Fibroblast of pulmonary artery (primary cell): ENCODE measurements around the gene CCL22.
A peak's percentile ranks its signal among the peaks of the same experiment; 100 is the strongest.

ENCODE experiments used
- DNase-seq: peaks from one replicate; pipeline ENCODE4 v3.0.0-alpha.2; 2010; ENCODE audit warnings: low read depth
- H3K4me3 ChIP-seq: replicated peaks from 2 replicates; pipeline ENCODE4 v1.5.1; 2011; ENCODE audit warnings: low read depth, mild to moderate bottlenecking, control low read depth, low read length, moderate library complexity
- TF ChIP-seq, protein P1 (sequence below): IDR thresholded peaks from 2 replicates; pipeline ENCODE4 v1.5.1; 2011; ENCODE audit warnings: mild to moderate bottlenecking, control low read depth, low read length, inconsistent platforms; ENCODE audit errors: missing control alignments

CCL22 gene

DNA sequence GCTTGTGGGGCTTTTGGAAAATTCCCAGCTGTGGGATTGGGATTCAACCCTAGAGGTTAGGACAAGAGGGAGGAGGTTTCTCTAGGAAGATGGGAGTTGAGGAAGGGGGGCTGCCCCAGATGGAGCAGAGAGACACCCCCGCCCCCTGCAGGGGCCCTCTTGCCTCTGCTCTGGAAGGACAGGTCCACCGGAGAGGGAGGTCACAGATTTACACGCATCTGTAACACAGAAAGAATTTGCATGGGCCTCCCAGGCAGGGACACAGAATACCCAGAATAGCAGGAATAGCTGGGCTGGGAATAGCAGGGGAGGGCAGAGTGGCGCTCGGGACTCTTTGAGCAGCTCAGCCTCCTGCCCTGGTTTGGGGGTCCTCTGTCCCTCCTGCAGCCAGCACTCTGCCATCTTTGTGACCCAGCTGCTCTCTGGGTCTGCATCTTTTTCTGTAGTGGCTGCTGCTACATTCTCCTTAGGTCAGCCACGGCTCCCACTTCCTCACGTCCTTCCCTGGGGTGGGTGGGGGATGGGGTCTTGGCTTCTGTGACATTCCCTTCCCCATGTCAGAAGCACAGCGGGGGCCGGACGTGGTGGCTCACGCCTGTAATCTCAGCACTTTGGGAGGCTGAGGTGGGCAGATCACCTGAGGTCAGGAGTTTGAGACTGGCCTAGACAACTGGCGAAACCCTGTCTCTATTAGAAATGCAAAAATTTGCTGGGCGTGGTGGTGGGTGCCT lies 40.2 kb upstream of the CCL22 start:
- H3K4me3 ChIP-seq, result no peak overlapping the region
- peak; percentile 38 for DNase-seq
- TF ChIP-seq, protein P1, sequence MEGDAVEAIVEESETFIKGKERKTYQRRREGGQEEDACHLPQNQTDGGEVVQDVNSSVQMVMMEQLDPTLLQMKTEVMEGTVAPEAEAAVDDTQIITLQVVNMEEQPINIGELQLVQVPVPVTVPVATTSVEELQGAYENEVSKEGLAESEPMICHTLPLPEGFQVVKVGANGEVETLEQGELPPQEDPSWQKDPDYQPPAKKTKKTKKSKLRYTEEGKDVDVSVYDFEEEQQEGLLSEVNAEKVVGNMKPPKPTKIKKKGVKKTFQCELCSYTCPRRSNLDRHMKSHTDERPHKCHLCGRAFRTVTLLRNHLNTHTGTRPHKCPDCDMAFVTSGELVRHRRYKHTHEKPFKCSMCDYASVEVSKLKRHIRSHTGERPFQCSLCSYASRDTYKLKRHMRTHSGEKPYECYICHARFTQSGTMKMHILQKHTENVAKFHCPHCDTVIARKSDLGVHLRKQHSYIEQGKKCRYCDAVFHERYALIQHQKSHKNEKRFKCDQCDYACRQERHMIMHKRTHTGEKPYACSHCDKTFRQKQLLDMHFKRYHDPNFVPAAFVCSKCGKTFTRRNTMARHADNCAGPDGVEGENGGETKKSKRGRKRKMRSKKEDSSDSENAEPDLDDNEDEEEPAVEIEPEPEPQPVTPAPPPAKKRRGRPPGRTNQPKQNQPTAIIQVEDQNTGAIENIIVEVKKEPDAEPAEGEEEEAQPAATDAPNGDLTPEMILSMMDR, result no peak

DNA sequence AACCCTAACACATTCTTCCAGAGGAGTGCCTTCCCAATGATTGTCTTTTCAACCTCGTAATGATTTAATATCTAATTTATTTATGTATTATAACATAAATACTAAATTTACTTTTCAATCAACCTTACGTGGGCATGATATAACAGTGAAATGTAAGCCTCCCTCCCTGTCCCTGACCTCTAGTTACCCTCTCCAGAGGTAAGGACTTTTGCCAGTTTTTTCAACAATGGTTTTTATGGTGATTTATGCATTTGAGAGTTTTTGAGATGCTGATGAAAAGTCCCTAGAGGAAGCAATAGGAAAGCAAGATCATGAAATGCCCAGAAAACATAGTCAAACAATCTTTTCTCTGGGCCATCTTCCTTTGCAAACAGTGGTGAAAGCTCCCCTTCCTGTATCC lies 38.9 kb upstream of the CCL22 start:
- H3K4me3 ChIP-seq, result no peak overlapping the region
- DNase-seq, result no peak
- TF ChIP-seq, protein P1, result no peak

DNA sequence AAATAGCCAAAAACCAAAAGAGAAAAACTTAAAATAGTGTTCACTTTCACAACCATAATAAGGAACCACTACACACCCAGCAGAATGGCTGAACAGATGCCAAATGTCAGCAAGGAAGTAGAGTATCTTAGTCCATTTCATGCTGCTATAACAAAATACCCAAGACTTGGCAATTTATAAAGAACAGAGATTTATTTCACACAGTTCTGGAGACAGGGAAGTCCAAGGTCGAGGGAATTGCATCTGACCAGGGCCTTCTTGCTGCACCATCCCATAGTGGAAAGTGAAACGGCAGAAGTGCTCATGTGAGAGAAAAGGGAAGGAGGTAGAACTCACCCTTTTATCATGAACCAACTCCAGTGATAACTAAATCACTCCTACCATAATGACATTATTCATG lies 33.8 kb upstream of the CCL22 start:
- TF ChIP-seq, protein P1, result no peak
- DNase-seq, result no peak
- no peak overlapping the region for H3K4me3 ChIP-seq

DNA sequence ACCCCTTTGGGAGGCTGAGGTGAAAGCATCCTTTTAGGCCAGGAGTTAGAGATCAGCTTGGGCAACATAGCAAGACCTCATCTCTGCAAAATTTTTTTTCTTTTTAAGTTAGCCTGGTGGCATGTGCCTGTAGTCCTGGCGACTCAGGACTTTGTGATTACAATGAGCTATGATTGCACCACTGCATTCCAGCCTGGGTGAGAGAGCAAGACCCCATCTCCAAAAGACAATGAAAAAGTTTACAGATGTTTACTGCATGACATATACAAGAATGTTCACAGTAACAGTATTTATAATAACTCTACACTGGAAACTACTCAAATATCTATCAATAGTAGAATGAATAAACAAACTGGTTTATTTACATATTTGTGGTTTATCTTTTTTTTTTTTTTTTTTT lies 33.1 kb upstream of the CCL22 start:
- DNase-seq, result peak; percentile 58
- TF ChIP-seq, protein P1, result no peak
- no peak overlapping the region for H3K4me3 ChIP-seq

DNA sequence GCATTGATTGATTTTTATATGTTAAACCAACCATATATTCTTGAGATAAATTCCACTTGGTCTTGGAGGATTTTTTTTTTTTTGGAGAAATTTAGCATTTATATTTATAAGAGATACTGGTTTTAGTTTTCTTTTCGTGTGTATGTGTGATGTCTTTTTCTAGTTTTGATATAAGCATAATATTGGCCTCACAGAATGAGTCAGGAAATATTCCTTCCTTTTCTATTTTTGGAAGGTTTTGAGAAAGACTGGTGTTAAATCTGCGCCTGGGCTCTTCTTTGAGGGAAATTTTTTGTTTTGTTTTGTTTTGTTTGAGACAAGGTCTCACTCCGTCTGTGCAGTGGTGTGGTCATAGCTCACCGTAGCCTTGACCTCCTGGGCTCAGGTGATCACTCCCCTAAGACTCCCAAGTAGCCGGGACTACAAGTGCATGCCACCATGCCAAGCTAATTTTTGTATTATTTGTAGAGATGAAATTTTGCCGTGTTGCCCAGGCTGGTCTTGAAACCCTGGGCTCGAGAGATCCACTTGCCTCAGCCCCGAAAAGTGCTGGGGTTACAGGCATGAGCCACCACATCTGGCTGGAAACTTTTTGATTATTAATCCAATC lies 28.8 kb upstream of the CCL22 start:
- DNase-seq, result no peak

DNA sequence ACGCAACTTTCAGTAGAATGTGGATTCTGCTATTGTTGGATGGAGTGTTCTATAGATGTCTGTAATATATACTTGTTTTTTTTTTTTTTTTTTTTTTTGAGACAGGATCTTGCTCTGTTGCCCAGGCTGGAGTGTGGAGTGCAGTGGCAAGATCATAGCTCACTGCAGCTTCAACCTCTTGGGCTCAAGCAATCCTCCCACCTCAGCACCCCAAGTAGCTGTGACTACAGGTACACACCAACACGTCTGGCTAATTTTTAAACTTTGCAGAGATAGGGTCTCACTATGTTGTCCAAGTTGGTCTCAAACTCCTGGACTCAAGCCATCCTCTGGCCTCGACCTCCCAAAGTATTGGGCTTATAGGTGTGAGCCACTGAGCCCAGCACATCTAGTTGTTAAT lies 27.2 kb upstream of the CCL22 start:
- no peak for DNase-seq
- TF ChIP-seq, protein P1, result no peak
- H3K4me3 ChIP-seq, result no peak overlapping the region

More for the DNA sequence above, 28.8 kb upstream of the CCL22 start:
- H3K4me3 ChIP-seq, result no peak overlapping the region
- TF ChIP-seq, protein P1, result no peak

DNA sequence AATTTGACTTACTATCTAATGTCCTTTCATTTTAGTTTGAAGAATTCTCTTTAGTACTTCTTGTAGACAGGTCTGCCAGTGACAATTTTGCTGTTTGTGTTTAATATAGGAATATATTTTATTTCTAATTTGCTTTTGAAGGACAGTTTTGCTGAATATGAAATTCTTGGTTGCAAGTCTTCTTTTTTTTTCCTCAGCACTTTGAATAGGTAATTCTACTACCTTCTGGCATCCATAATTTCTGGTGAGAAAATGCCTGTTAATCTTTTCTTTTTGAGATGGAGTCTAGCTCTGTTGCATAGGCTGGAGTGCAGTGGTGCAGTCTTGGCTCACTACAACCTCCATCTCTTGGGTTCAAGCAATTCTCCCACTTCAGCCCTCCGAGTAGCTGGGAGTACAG lies 25.2 kb upstream of the CCL22 start:
- no peak for DNase-seq
- TF ChIP-seq, protein P1, result no peak
- no peak overlapping the region for H3K4me3 ChIP-seq
